Measurements from ENCODE around the gene HSPB2. TPM values are rescaled to one million over a fixed set of nuclear protein-coding genes. Genes with fewer than 3 reads are reported as not detected.

The HSPB2 gene
- total and polyA plus RNA-seq, 2 of the 4 experiments (the other 2 are of a cell fraction): 0.18 to 0.55 TPM

- intact Hi-C loops (cut with micrococcal nuclease) (no loop called here), in situ Hi-C loops (cut with MboI; ENCODE audit: low sequenced_read_pairs) (loop anchor here (5.0 kb wide), 1 partner anchor 40 kb away; no protein-coding TSS in a partner anchor), dilution Hi-C loops (cut with HindIII; ENCODE audit: low sequenced_read_pairs, unreplicated experiment) (no loop called here)
- ChIA-PET POLR2A (ENCODE audit: unreplicated experiment) (no interaction called here), CTCF (no interaction called here)
- H3K9me3 ChIP-seq (ENCODE audit: control insufficient read depth, insufficient read depth, low read length): no peaks in the 10 kb centered on the region
- BruUV-seq (replicated peaks): no TSS peak
- H3K9me1 ChIP-seq (ENCODE audit: insufficient read depth, low read length): peaks cover 3% of the 10 kb centered on the region; the same call in 1 of the 2 replicates
- H3K4me3 ChIP-seq (ENCODE audit: insufficient read depth, low read depth, low read length): no peak overlapping the region
- no peak overlapping the region for H2AK5ac ChIP-seq (ENCODE audit: low read depth, low read length)
- H2AK9ac ChIP-seq (replicated peaks; ENCODE audit: low read depth, low read length, poor library complexity): no peak overlapping the region
- H3K14ac ChIP-seq (replicated peaks; ENCODE audit: low read depth, low read length): no peak overlapping the region
- H2BK120ac ChIP-seq (ENCODE audit: low read depth, low read length): no peak overlapping the region
- no peaks in the 10 kb centered on the region for H3K27me3 ChIP-seq (ENCODE audit: control insufficient read depth, insufficient read depth, low read length)
- H2BK5ac ChIP-seq (ENCODE audit: low read depth, low read length, poor library complexity, severe bottlenecking): no peak overlapping the region
- no peaks in the 10 kb centered on the region for H4K20me1 ChIP-seq (ENCODE audit: insufficient read depth, low read length)
- WGBS, 2 experiments (ENCODE audit: extremely low coverage in 2 of 2, insufficient read length in 1 of 2): 80% methylated on average over 1 of the region's 5 CpGs; no CpG with 5 or more reads in 1 of the 2 experiments
- H3K23ac ChIP-seq (ENCODE audit: low read depth, low read length): no peak overlapping the region
- no peak overlapping the region for H3K27ac ChIP-seq (ENCODE audit: insufficient read depth, low read length)
- no peak overlapping the region for H4K5ac ChIP-seq (ENCODE audit: low read depth, low read length)
- H3K18ac ChIP-seq (ENCODE audit: low read depth, low read length): no peak overlapping the region
- H3K4ac ChIP-seq (ENCODE audit: low read depth, low read length): no peak overlapping the region
- peaks cover 3% of the 10 kb centered on the region; the same call in 1 of the 2 replicates for H3K4me1 ChIP-seq (ENCODE audit: control insufficient read depth, insufficient read depth, low read length)
- no peak for DNase-seq
- no peak overlapping the region for H3K4me2 ChIP-seq (ENCODE audit: low read depth, low read length)
- H3K36me3 ChIP-seq (ENCODE audit: control insufficient read depth, insufficient read depth, low read length): no peaks in the 10 kb centered on the region
- H4K8ac ChIP-seq (ENCODE audit: low read depth in 2 of 2, low read length in 2 of 2): no peak overlapping the region
- TF ChIP-seq CHD1 (IDR thresholded peaks at IDR 0.05; ENCODE audit: low read depth, low read length) (no peak), NFE2L2 (IDR thresholded peaks at IDR 0.05; ENCODE audit: low read depth, low read length) (no peak), POLR2A (IDR thresholded peaks at IDR 0.05; ENCODE audit: low read depth, low read length) (no peak), FOS (IDR thresholded peaks at IDR 0.05; ENCODE audit: low read depth, low read length) (no peak), MXI1 (IDR thresholded peaks at IDR 0.05; ENCODE audit: borderline replicate concordance, low read depth, low read length) (no peak), CTCF (conservative IDR thresholded peaks at IDR 0.05; ENCODE audit: low read depth, low read length) (no peak), BHLHE40 (IDR thresholded peaks at IDR 0.05; ENCODE audit: low read depth, low read length) (no peak), SMC3 (IDR thresholded peaks at IDR 0.05; ENCODE audit: low read depth, low read length) (no peak), MAZ (IDR thresholded peaks at IDR 0.05; ENCODE audit: borderline replicate concordance, low read depth, low read length) (no peak), ELK1 (IDR thresholded peaks at IDR 0.05; ENCODE audit: borderline replicate concordance, low read depth, low read length) (no peak), RFX5 (IDR thresholded peaks at IDR 0.05; ENCODE audit: low read depth, low read length) (no peak)
- H3K56ac ChIP-seq (ENCODE audit: extremely low read depth, insufficient read depth, low read length): no peak overlapping the region
- H2BK15ac ChIP-seq (ENCODE audit: low read depth, low read length): no peak overlapping the region
- no peak overlapping the region for H4K91ac ChIP-seq (ENCODE audit: insufficient read depth, low read depth, low read length)
- H2AFZ ChIP-seq (replicated peaks; ENCODE audit: low read length, poor library complexity): no peak overlapping the region
- H3K79me1 ChIP-seq (ENCODE audit: low read depth in 1 of 2, low read length in 2 of 2): peaks cover 0 to 11% of the 10 kb centered on the region in 2 experiments; a peak in 3 of 4 replicates
- H2BK20ac ChIP-seq (ENCODE audit: low read depth, low read length): no peak overlapping the region
- ATAC-seq (ENCODE audit: low read depth): no peak
- no peak overlapping the region for H3K9ac ChIP-seq (ENCODE audit: low read depth, low read length)
Measured at GRCh38 chr11:111882202-111882601, 30.3 kb upstream of the HSPB2 start.

Data from IMR-90 (cell line).